Posterior cingulate gyrus (tissue), 11 donors: Measurements from ENCODE around the gene FBXO46.
"Not testable (repeated sequence)": the region's sequence is repeated elsewhere in the genome, so short reads cannot be mapped to it uniquely, and the experiment has no call there.

Source experiments
- DNase-seq, 10 donors: peaks; one replicate each; pipeline versions ENCODE4 v3.0.0 to v3.0.0-alpha.2; 2020 to 2021; ENCODE audit warnings: mixed read lengths in 3 of 10
- intact Hi-C: fragments of 100-400 bp; cut with DNase I; formaldehyde crosslinking; loops from one replicate; pipeline ENCODE4 v1.15.1; 2023

FBXO46 gene

GRCh38 chr19:45739498-45740439 lies 9.1 kb upstream of the FBXO46 start:
- DNase-seq: no peak
- intact Hi-C loops: no loop called here

- intact Hi-C loops: loop anchor here (5.0 kb wide), 1 partner anchor 34 kb away; the partner anchor contains the start of gene SIX5
- DNase-seq: peak in 1 of 10 donors; percentile 74
Observed at GRCh38 chr19:45733160-45733810, 2.6 kb upstream of the FBXO46 start, which contains the start of gene MEIOSIN. MEIOSIN (plus strand) TSS chr19:45733439; CDS start chr19:45735377, 1,938 bp downstream.

- intact Hi-C loops: loop anchor here (5.0 kb wide), 1 partner anchor 37 kb away; the partner anchor contains the start of gene SIX5
Observed at GRCh38 chr19:45729800-45730290, 851 bp downstream of the FBXO46 start.

GRCh38 chr19:45728683-45729082 lies 2.0 kb downstream of the FBXO46 start:
- intact Hi-C loops: not testable (repeated sequence)
- peak in 1 of 10 donors; percentile 75 for DNase-seq

More at GRCh38 chr19:45729800-45730290, 851 bp downstream of the FBXO46 start:
- peak in 1 of 10 donors; percentile 38 for DNase-seq

- DNase-seq, intact Hi-C loops: not testable (repeated sequence)
Observed at GRCh38 chr19:45720065-45720464, 10.6 kb downstream of the FBXO46 start.

- intact Hi-C loops: loop anchor here (1.0 kb wide), 1 partner anchor 26 kb away; the partner anchor contains the start of gene QPCTL
- no peak for DNase-seq
Observed at GRCh38 chr19:45717983-45718650, 12.6 kb downstream of the FBXO46 start.

GRCh38 chr19:45717131-45717982 lies 13.3 kb downstream of the FBXO46 start:
- intact Hi-C loops: loop anchor here (1.0 kb wide), 1 partner anchor 25 kb away; the partner anchor contains the start of gene QPCTL
- DNase-seq: peak; percentile 98 to 100 (median 99)

- DNase-seq: no peak
- intact Hi-C loops: loop anchor here (1.0 kb wide), 1 partner anchor 24 kb away; the partner anchor contains the start of gene QPCTL
Observed at GRCh38 chr19:45716359-45717130, 14.2 kb downstream of the FBXO46 start.

- no peak for DNase-seq
- intact Hi-C loops: no loop called here
Observed at GRCh38 chr19:45715139-45715538, 15.6 kb downstream of the FBXO46 start.

GRCh38 chr19:45713141-45713540 lies 17.6 kb downstream of the FBXO46 start:
- DNase-seq: peak in 1 of 10 donors; percentile 78
- intact Hi-C loops: no loop called here

GRCh38 chr19:45712699-45713067 lies 18.0 kb downstream of the FBXO46 start:
- DNase-seq: no peak
- intact Hi-C loops: no loop called here

- intact Hi-C loops: no loop called here
- peak in 1 of 10 donors; percentile 81 for DNase-seq
Observed at GRCh38 chr19:45711851-45712698, 18.6 kb downstream of the FBXO46 start.

GRCh38 chr19:45710356-45711130 lies 20.2 kb downstream of the FBXO46 start:
- intact Hi-C loops: no loop called here
- no peak for DNase-seq

- no peak for DNase-seq
- intact Hi-C loops: no loop called here
Observed at GRCh38 chr19:45705710-45706415, 24.8 kb downstream of the FBXO46 start.

GRCh38 chr19:45705115-45705514 lies 25.6 kb downstream of the FBXO46 start:
- DNase-seq: no peak
- intact Hi-C loops: no loop called here

- intact Hi-C loops: no loop called here
- no peak for DNase-seq
Observed at GRCh38 chr19:45701676-45702075, 29.0 kb downstream of the FBXO46 start.
